GM18861 (cell line): ENCODE data around the gene AMD1.
"Not testable (repeated sequence)": the region's sequence is repeated elsewhere in the genome, so short reads cannot be mapped to it uniquely, and the experiment has no call there.

Source experiments
- ATAC-seq: cut with Tn5 transposase; IDR thresholded peaks from one replicate; pipeline ENCODE4 v1.9.1; 2021; ENCODE audit not compliant: unreplicated experiment

AMD1 gene

DNA sequence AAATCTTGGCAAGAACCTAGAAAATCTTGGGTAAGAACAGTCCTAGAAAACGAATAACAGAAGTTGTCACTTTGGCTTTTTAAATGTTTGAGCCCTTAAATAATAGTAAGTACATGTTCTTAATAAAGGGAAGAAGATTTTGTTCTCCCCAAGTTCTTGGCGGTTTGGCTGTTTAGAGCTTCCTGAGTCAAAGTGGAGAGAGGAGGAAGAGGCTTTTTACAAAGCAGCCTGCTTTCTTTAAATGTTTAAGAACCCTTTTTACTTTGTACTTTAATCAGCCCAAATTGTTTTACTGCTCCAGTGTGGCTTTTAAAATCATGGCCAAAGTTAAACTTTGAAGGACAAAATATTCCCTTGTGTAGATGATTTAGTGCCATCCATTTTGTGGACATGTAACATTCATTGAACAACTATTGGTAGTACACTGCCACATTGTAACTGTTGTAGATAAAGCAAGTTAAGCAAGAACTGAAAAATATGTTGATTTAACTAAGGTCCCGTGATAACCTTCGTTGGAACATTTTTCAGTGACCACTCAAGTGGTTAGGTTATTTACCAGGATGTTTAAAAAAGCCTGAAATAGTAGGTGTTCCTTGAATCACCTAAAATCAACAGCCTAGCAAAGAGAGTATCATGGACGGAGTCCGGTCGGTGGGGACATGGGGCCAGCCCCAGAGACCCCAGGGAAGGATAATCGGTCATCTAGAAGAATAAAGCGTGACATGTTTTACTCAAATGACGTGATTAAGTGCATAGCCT is 2.4 kb downstream of the AMD1 start:
- no peak for ATAC-seq

GRCh38 chr6:110877569-110877968 is 3.0 kb downstream of the AMD1 start:
- ATAC-seq, result no peak

GRCh38 chr6:110878751-110879522 is 4.4 kb downstream of the AMD1 start:
- no peak for ATAC-seq

- ATAC-seq, result no peak
Observed at GRCh38 chr6:110880651-110881050, 6.1 kb downstream of the AMD1 start.

DNA sequence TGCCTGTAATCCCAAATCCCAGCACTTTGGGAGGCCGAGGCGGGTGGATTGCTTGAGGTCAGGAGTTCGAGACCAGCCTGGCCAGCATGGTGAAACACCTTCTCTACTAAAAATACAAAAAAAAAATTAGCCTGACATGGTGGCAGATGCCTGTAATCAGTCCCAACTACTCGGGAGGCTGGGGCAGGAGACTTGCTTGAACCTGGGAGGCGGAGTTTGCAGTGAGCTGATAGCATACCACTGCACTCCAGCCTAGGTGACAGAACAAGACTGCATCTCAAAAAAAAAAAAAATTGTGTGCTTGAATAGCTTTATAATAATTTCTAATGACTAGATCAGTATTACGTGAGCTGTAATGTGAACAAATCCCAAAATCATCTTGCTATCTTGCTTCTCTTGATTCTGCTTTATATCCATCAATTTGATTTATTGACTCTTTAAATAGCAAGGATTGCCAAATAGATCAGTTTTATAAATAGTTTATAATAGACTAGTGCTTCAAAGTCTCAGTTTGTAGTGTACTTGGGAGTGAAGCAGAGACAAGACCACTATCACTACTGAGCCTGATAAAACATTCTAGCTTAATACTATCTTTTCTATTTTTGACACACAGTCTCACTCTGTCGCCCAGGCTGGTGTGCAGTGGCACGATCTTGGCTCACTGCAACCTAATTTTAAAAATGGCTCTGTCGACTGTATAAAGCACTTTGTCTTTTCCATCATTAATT is 7.1 kb downstream of the AMD1 start:
- ATAC-seq, result no peak

GRCh38 chr6:110882274-110882619 is 7.7 kb downstream of the AMD1 start:
- ATAC-seq, result no peak

DNA sequence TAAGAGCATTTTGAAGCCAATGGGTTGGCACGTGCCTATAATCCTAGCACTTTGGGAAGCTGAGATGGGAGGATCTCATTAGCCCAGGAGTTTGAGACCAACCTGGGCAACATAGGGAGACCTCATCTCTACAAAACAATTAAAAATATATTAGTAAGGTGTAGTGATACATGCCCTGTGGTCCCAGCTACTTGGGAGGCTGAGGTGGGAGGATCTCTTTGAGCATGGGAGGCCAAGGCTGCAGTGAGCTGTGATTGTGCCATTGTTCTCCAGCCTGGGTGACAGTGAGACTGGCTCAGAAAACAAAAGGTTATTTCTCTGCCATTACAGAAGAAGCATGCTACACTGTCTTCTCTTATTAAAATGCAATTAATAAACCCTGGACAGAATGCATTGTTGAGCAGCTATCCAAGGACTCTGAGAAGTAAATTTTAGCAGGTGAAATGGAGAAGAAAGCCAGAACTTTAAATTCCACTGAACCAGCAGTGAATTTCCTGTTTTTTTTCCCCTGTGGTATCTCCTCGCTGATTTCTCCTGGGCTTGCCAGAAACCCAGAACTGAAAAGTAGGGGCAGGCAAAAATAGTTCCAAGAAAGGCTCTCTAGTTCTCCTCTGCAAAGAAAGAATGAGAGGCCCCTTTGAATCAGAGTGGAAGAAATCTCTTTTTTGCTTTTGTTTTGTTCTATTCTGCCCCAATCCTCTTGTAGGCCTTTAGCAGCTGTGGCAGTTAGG is 8.4 kb downstream of the AMD1 start:
- ATAC-seq, result no peak

DNA sequence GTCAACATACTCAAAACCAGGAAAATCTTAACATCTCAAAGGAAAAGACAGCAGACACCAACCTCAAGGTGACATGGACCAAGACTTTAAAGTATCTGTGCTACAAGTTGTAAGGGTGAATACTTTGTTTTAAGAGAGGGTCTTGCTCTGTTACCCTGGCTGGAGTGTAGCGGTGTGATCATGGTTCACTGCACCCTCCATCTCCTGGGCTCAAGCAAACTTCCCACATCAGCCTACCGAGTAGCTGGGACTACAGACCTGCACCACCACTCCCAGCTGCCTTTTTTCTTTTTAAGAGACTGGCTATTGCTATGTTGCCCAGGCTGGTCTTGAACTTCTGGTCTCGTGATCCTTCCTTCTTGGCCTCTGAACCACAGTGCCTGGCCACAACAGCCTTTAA is 9.7 kb downstream of the AMD1 start:
- no peak for ATAC-seq

DNA sequence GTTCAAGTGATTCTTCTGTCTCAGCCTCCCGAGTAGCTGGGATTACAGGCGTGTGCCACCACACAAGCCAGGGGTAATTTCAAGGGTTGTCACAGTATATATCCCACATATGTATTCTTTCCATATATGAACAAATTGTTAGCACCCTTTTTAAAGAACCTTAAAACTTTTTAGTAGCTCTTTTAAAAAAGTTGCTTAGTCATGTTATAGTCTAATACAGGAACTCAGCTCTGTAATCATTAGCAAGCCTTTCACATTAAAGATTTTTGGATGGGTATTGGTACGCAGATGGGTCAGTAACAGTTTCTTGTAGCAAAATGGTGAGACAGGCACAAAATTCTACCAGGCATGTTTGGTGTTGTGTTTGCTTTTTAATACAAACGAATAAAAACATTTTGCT is 10.9 kb downstream of the AMD1 start:
- no peak for ATAC-seq

GRCh38 chr6:110886555-110887167 is 12.1 kb downstream of the AMD1 start:
- no peak for ATAC-seq

GRCh38 chr6:110890288-110890687 is 15.7 kb downstream of the AMD1 start:
- no peak for ATAC-seq

DNA sequence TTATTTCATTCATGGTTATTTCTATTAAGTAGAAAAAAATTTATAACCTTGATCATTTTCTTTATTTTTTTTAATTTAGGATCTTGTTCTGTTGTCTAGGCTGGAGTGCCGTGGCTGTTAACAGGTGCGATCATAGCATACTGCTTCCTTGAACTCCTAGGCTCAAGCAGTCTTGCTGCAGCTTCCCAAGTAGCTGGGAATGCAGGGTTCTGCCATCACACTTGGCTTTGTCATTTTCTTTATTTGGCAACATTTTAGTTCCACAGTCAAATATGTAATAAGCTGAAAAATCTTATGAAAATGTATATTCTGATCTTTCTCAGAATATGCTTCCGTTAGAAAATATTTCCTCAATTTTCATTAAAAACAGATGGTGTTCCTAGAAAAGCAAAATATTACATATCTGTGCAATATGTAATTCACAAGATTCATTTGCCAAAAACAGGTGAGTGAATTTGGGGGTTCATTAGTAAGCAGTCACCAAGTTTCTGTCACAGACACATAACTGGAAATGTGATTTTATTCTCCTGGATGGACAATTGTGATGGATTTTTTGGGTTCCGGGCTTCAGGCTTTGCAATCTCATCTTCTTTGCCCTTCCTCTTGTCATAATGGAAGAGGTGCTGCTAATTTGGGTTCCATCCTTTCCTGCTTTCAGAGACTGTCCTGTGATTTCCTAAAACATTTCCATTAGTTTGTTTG is 21.5 kb downstream of the AMD1 start:
- ATAC-seq, result no peak

DNA sequence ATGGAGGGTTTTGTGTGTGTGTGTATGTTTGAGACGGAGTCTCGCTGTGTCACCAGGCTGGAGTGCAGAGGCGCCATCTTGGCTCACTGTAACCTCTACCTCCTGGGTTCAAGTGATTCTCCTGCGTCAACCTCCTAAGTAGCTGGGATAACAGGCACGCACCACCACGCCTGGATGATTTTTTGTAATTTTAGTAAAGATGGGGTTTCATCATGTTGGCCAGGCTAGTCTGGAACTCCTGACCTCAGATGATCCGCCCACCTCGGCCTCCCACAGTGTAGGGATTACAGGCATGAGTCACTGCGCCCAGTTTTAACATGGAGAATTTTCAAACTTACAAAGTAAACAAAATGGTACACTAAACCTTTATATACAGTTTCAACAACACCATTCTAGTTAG is 22.8 kb downstream of the AMD1 start:
- no peak for ATAC-seq

- ATAC-seq, result no peak
Observed at GRCh38 chr6:110898111-110898510, 23.5 kb downstream of the AMD1 start.

DNA sequence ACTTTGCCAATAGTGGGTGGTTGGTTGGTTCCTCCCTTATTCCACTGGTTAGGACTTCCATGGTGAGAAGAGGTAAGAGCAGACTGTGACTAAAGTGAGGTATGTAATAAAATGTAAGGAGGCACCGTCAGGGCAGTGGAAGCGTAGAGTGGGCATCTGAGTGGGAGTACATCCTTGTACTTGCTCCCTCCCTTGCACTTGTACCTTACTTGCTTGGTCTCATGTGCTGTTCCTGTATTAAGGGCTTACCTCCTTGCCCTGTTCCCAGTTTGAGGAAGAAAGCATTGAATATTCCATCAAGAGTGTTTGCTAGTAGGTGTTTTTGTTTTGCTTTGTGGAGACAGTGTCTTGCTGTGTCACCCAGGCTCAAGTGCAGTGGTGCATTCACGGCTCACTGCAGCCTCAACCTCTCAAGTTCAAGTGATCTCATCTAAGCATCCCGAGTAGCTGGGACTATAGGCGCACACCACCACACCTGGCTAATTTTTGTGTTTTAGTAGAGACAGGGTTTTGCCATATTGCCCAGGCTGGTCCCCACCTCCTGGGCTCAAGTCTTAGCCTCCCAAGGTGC is 25.5 kb downstream of the AMD1 start:
- no peak for ATAC-seq

GRCh38 chr6:110901601-110902000 is 27.0 kb downstream of the AMD1 start:
- not testable (repeated sequence) for ATAC-seq

GRCh38 chr6:110902091-110902490 is 27.5 kb downstream of the AMD1 start:
- no peak for ATAC-seq

GRCh38 chr6:110906273-110906672 is 31.7 kb downstream of the AMD1 start:
- not testable (repeated sequence) for ATAC-seq

DNA sequence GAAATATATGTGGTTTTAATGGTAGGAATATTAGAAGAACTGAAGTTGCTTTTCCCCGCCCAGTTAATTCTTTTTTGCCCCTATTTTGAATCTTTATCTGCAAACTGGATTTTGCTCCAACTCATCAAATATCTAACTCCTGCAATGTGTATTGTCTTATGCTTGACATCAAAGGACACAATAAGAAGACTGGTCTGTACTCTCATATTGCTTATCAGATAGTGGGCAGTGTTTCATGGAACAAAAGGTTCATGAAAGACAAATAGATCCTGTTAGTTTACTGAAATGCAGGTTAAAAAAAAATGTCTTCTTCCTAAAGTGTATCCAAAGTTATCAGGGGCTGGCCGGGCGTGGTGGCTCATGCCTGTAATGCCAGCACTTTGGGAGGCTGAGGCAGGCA is 56.2 kb downstream of the AMD1 start:
- ATAC-seq, result no peak

DNA sequence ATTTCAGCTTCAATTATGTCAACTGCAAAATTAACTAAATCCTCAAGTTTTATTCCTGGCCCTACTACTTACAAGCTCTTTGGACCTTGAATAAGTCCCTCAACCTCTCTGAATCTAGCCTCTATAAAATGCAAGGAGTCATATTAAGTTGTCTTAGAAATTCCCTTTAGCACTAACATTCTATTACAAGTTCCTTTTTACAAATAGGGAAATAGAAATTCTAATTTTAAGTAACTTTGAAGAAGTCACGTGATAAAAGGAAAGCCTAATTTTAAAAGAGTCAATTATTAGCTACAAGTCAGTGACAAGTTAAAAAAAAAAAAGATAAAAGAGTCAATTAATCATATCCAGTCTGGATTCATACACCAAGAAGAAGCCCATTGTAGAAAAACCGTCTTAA is 59.3 kb downstream of the AMD1 start:
- no peak for ATAC-seq
